Activated naive CD4-positive, alpha-beta T cell treated with anti-CD3 and anti-CD28 coated beads, Interleukin-2, amount 10 ng/mL, durations not matched to agents 7 days and 5 days (primary cell): ENCODE data around the gene PPIP5K1.

ENCODE experiments used
- CTCF ChIA-PET: fragments of 350-600 bp; sonication (Branson Sonifier 250); formaldehyde crosslinking; loops from one replicate; lab custom pipeline; 2021; ENCODE audit warnings: antibody characterized with exemption; lab: Charles Lee
- DNase-seq: peaks from one replicate; pipeline ENCODE4 v3.0.0-alpha.2; 2020
- H3K27ac Mint-ChIP-seq: one replicate; pipeline ENCODE4 v1.8.0; 2021; ENCODE audit warnings: mild to moderate bottlenecking, moderate library complexity, mixed read lengths
- H3K27me3 Mint-ChIP-seq: one replicate; pipeline ENCODE4 v1.8.0; 2021; ENCODE audit warnings: mild to moderate bottlenecking, mixed read lengths
- H3K36me3 Mint-ChIP-seq: one replicate; pipeline ENCODE4 v1.8.0; 2021; ENCODE audit warnings: mixed read lengths
- H3K4me1 Mint-ChIP-seq: one replicate; pipeline ENCODE4 v1.8.0; 2021; ENCODE audit warnings: mixed read lengths
- H3K4me3 Mint-ChIP-seq: one replicate; pipeline ENCODE4 v1.8.0; 2021; ENCODE audit warnings: mild to moderate bottlenecking, moderate library complexity, mixed read lengths
- H3K9me3 Mint-ChIP-seq: one replicate; pipeline ENCODE4 v1.8.0; 2021; ENCODE audit warnings: mixed read lengths

Gene PPIP5K1

DNA sequence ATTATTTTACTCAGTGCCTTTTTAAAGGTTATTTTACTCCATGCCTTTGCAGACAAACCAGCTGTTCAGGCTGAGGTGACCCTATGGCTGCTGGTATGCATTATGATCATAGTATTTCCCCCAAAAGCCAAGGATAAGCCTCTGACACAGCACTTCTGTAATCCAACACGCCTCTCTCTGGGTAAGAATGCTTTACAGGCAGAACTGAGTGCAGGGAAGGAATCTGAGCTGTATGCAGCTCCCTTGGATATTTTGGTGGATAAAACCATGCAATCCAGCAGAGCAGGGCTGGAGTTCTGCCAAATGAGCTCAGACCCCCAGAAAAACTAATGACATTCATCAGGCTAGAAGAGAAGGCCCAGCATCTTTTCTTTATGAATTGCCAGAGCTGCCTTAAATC is 84.3 kb downstream of the PPIP5K1 start:
- no peak for DNase-seq
- Mint-ChIP-seq H3K4me3 (no peak overlapping the region), H3K4me1 (peaks cover 19% of the 10 kb centered on the region), H3K36me3 (no peaks in the 10 kb centered on the region), H3K27ac (no peak overlapping the region), H3K9me3 (no peaks in the 10 kb centered on the region), H3K27me3 (no peaks in the 10 kb centered on the region)
- CTCF ChIA-PET = no interaction called here

DNA sequence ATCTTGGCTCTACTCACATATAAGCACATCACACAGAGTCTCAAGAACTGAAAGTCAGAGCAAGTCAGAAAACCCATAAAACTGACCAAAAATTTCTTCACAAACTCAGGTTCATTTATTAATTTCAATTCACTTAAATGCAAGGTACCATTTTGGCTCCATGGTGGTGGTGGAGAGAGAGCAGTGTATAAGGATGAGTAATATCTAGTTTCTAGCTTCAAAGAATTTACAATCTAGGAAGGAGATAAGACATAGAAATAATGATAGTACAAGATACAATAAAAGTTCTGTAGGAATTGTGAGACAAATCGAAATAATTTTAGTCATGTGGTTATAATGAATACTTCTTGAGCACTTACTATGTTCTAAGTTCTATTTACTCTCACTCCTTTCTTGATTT is 90.4 kb downstream of the PPIP5K1 start:
- H3K27me3 Mint-ChIP-seq = no peaks in the 10 kb centered on the region
- H3K9me3 Mint-ChIP-seq = no peaks in the 10 kb centered on the region
- no peak overlapping the region for H3K27ac Mint-ChIP-seq
- no peaks in the 10 kb centered on the region for H3K4me1 Mint-ChIP-seq
- H3K36me3 Mint-ChIP-seq = peaks cover 2% of the 10 kb centered on the region
- no peak for DNase-seq
- CTCF ChIA-PET = interaction anchor here (1.2 to 1.4 kb wide), 2 partner anchors 11 to 15 kb away, joined by 3 to 5 read pairs; no protein-coding TSS in a partner anchor
- no peak overlapping the region for H3K4me3 Mint-ChIP-seq

DNA sequence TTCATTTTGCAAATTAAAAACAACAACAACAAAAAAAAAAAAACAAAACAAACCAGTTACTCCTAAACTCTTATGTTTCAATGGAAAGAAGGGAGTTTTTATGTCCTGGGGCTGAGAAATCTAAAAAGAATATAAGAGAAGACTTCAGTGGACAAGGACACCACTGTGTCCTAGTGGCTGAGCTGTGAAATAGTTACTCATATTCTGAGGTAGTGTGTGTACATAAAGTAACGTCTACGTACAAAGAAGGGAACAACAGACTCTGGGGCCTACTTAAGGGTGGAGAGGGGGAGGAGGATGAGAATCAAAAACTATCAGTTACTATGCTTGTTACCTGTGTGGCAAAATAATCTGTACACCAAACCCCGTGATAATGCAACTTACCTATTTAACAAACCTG is 91.0 kb downstream of the PPIP5K1 start:
- DNase-seq = no peak
- H3K27me3 Mint-ChIP-seq = no peaks in the 10 kb centered on the region
- no peak overlapping the region for H3K4me3 Mint-ChIP-seq
- CTCF ChIA-PET = interaction anchor here (1.2 kb wide), 1 partner anchor 16 kb away, joined by 3 read pairs; no protein-coding TSS in a partner anchor
- H3K36me3 Mint-ChIP-seq = peaks cover 2% of the 10 kb centered on the region
- H3K27ac Mint-ChIP-seq = no peak overlapping the region
- H3K4me1 Mint-ChIP-seq = peaks cover under 1% of the 10 kb centered on the region
- H3K9me3 Mint-ChIP-seq = no peaks in the 10 kb centered on the region

DNA sequence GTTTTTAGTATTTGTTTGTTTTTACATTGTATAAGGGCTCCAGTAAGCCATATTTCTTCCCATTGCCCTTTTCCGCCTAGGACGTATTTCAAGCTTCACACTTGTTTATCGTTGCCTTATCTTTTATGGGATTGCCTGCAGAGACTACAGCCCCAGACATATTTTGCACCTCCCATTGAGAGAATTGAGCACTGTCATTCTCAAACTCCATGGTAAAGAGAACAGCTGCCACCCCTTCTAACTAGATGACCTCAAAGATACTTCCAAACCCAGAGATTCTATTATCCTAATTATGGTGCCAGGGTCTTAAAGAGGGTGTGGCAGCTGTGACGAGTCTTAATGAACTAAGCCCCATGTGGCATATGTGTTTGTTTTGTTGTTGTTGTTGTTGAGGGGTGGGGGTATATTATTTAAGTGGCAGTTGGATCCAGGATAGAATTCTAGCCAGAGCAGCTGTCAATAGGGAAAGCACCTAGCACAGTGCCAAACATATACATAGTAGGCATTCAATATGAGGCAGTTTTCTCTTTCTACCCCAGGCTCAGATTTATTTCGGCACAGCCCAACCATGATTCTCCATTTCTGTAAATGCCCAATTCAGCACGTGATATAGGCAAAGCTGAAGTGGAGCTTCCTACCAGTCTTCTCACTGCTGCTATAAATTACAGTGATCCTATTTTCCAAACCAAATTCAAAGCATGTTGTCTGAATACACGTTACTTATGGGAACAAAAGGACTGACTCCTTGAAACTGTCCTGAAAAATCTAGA is 96.1 kb downstream of the PPIP5K1 start:
- Mint-ChIP-seq H3K36me3 (peaks cover 20% of the 10 kb centered on the region), H3K4me3 (peak overlapping the region; percentile 94), H3K27ac (peak overlapping the region; percentile 88), H3K4me1 (peaks cover 30% of the 10 kb centered on the region), H3K9me3 (no peaks in the 10 kb centered on the region), H3K27me3 (no peaks in the 10 kb centered on the region)
- no peak for DNase-seq
- CTCF ChIA-PET = interaction anchor here (1.9 kb wide), 1 partner anchor 17 kb away, joined by 7 read pairs; no protein-coding TSS in a partner anchor

DNA sequence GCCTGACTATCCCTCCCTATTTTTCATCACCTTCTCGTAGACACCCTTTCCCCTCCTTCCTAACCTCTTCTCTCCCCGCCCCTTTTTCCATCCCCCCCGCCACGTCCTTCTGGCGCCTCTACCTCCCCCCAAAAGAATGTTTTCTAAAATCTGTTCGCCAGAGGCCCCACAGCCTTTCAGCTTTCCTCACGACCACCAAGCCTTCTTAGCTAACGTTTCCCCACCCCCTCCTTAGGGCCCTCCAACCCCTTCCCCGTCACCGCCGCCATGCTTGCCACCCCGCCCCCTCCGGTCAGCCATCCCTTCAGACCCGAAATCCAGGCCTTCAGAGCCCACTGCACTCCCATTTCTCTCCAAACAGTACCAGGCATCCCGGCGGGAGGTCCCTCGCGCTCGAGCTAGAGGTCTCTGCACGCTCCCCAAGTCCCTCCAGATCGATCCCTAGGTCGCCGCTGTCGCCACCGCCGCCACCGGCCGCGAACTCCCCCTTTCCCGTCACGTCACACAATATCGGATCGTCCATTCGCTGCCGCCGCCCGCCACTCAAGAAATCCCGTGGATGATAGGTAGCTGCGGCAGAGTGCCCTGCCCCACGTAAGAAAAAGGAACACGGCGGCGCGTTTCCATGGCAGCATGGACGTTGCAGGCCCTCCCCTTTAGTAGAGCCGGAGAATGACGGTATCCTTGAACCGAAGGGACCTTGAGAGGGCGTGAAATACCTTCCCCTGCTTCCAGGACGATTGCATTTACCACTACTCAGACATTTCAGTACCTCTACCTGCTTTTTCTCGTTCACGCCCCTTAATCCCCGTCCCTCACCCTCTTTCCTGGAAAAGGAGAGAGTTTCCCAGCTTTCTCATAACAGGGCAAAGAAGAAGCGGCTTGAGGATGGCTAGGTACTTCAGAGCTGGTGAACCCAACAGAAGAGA is 97.1 kb downstream of the PPIP5K1 start, which contains the start of gene TP53BP1:
Gene TP53BP1, minus strand, starts transcription at position 484 of the 929 bp plus-strand sequence. Its CDS starts 113 bp downstream, at position 371.
- CTCF ChIA-PET = interaction anchor here (0.7 to 1.9 kb wide), 2 partner anchors 18 to 37 kb away, joined by 4 to 7 read pairs; no protein-coding TSS in a partner anchor
- H3K4me3 Mint-ChIP-seq = peak within 1 kb of the TSS; percentile 94
- peak; percentile 97 for DNase-seq
- no peaks in the 10 kb centered on the region for H3K9me3 Mint-ChIP-seq
- H3K4me1 Mint-ChIP-seq = peaks cover 33% of the 10 kb centered on the region
- H3K27me3 Mint-ChIP-seq = no peaks in the 10 kb centered on the region
- peak within 1 kb of the TSS; percentile 88 for H3K27ac Mint-ChIP-seq
- H3K36me3 Mint-ChIP-seq = peaks cover 21% of the 10 kb centered on the region

DNA sequence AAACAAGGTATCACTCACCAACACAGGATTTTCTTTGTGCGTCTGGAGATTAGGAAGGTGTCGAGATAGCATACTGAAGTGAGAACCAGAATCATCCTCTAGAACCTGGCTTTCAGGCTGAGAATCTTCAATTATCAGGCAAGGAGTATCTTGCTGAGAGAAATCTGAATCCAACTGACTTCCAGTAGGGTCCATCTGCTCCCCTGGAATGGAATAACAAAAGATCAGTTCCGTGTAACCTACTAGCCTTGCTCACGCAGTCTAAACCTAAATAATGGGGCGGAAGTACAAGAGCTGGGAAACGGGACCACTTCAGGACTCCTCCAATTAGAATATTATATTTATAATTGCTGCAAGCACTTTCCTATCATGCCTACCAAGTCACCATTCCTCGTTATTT is 97.7 kb downstream of the PPIP5K1 start:
- DNase-seq = no peak
- CTCF ChIA-PET = no interaction called here

DNA sequence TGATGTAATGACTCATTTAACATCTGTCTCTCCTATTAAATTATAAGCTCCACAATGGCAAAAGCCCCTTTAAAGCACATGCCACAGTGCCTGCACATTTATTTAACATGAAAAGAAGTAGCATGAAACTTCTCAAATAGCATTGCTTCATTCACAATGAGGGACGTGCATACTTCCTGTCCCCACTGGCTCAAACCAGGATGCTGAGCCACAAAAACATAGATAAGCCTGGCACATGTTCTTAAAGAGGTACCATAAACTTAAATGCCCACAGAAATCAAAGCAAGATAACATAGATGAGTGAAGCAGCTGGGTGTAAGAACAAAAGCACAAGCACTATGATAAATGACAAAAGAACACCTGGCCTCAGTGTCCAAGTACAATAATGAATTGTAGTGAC is 100.8 kb downstream of the PPIP5K1 start:
- H3K9me3 Mint-ChIP-seq = no peaks in the 10 kb centered on the region
- H3K4me1 Mint-ChIP-seq = peaks cover 33% of the 10 kb centered on the region
- no peak overlapping the region for H3K27ac Mint-ChIP-seq
- peak; percentile 36 for DNase-seq
- no peaks in the 10 kb centered on the region for H3K27me3 Mint-ChIP-seq
- H3K36me3 Mint-ChIP-seq = peaks cover 21% of the 10 kb centered on the region
- no peak overlapping the region for H3K4me3 Mint-ChIP-seq
- CTCF ChIA-PET = interaction anchor here (1.1 to 1.6 kb wide), 2 partner anchors 22 to 25 kb away, joined by 4 to 5 read pairs; no protein-coding TSS in a partner anchor

More for the DNA sequence above, 97.7 kb downstream of the PPIP5K1 start:
- H3K4me3 Mint-ChIP-seq = peak overlapping the region; percentile 94
- H3K4me1 Mint-ChIP-seq = peaks cover 33% of the 10 kb centered on the region
- H3K36me3 Mint-ChIP-seq = peaks cover 21% of the 10 kb centered on the region
- peak overlapping the region; percentile 88 for H3K27ac Mint-ChIP-seq
- no peaks in the 10 kb centered on the region for H3K9me3 Mint-ChIP-seq
- H3K27me3 Mint-ChIP-seq = no peaks in the 10 kb centered on the region

DNA sequence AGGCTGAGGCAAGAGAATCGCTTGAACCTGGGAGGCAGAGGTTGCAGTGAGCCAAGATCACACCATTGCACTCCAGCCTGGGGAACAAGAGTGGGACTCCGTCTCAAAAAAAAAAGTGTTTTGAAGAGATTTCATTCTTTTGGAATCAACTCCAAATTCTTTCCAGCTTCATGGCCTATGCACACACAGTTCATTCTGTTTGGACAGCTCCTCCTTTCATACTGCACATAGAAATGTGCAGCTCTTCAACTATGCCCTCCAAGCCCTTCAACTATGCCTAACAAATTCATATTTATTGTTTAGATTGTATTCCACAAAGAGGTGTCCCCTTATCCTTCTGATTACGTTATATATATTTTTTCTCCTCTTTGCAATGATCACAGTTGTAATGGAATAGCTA is 101.2 kb downstream of the PPIP5K1 start:
- Mint-ChIP-seq H3K4me3 (no peak overlapping the region), H3K36me3 (peaks cover 22% of the 10 kb centered on the region), H3K4me1 (peaks cover 31% of the 10 kb centered on the region), H3K9me3 (no peaks in the 10 kb centered on the region), H3K27me3 (no peaks in the 10 kb centered on the region), H3K27ac (no peak overlapping the region)
- no peak for DNase-seq
- CTCF ChIA-PET = interaction anchor here (1.1 to 1.6 kb wide), 2 partner anchors 22 to 25 kb away, joined by 4 to 5 read pairs; no protein-coding TSS in a partner anchor

DNA sequence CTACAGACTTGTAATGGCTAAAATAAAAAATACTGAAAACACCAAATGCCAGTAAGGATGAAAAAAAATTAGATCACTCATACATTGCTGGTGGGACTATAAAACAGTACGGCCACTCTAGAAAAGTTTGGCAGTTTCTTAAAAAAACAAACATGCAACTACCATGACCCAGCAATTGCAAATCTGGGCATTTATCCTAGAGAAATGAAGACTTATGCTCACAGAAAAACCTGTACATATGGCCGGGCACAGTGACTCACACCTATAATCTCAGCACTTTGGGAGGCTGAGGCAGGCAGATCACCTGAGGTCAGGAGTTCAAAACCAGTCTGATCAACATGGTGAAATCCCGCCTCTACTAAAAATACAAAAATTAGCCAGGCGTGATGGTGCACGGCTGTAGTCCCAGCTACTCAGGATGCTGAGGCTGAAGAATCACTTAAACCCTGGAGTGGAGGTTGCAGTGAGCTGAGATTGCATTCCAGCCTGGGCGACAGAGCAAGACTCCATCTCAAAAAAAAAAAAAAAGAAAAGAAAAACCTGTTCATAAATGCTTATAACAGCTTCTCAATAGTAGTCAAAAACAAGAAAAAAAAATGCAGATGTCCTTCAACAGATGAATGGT is 102.6 kb downstream of the PPIP5K1 start:
- Mint-ChIP-seq H3K4me1 (peaks cover 21% of the 10 kb centered on the region), H3K9me3 (no peaks in the 10 kb centered on the region)
- CTCF ChIA-PET = no interaction called here

DNA sequence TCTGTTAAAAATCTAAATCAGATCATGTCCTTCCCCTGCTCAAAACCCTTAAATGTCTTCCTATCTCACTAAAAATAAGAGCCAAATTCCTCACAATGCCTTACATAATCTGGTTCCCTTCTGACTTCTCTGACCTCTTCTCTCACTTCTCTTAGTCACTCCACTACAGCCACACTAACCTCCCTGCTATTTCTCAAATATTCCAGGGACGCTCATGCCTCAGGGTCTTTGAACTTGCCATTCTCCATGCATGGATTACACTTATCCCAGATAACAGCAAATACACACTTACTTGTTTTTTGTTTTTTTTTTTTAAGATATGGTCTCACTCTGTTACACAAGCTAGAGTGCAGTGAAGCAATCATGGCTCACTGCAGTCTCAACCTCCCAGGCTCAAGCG is 105.6 kb downstream of the PPIP5K1 start:
- Mint-ChIP-seq H3K4me3 (no peak overlapping the region), H3K4me1 (peaks cover 8% of the 10 kb centered on the region), H3K27ac (no peak overlapping the region), H3K36me3 (peaks cover 13% of the 10 kb centered on the region), H3K9me3 (no peaks in the 10 kb centered on the region), H3K27me3 (no peaks in the 10 kb centered on the region)
- CTCF ChIA-PET = interaction anchor here (1.0 to 1.4 kb wide), 3 partner anchors 30 to 43 kb away, joined by 3 to 8 read pairs (median 5); no protein-coding TSS in a partner anchor
- no peak for DNase-seq

More for the DNA sequence above, 102.6 kb downstream of the PPIP5K1 start:
- peaks cover 19% of the 10 kb centered on the region for H3K36me3 Mint-ChIP-seq
- no peak overlapping the region for H3K27ac Mint-ChIP-seq
- no peak overlapping the region for H3K4me3 Mint-ChIP-seq
- H3K27me3 Mint-ChIP-seq = no peaks in the 10 kb centered on the region
- no peak for DNase-seq
